ENCODE data around the gene WNT11. TPM values are rescaled to one million over a fixed set of nuclear protein-coding genes. Genes with fewer than 3 reads are reported as not detected.

The WNT11 gene
- total RNA-seq, 4 donors from 2014 or later, result 0.13 to 3.2 (median 0.38) TPM

DNA sequence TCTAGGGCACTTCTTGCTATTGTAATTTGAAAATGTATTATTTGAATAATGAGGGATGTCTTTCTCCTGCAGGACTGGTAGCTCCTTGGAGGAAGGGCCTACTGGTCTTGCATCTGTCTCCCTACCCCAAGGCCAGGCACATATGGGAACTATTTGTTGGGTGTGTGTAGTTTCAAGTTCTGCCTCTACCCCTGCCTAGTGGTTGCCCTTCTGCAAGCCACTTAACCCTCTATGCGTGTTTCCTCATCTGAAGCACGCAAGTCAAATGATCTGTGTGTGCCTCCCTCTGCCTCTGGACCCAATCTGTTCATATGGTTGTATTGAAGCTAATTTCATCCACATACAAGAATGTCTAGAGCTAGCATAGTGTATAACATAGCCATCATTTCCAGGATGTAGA, 67.0 kb downstream of the WNT11 start:
- no peak for DNase-seq
- intact Hi-C loops (cut with DNase I), result no loop called here
- H3K36me3 ChIP-seq, result peaks cover 0 to 42% (median 5%) of the 10 kb centered on the region in 3 donors
- 77 to 94% methylated on average over 2 of the region's 2 CpGs for WGBS, 2 donors
- no peak overlapping the region for H3K4me3 ChIP-seq
- no peaks in the 10 kb centered on the region for H3K27me3 ChIP-seq
- no peak overlapping the region for H3K27ac ChIP-seq
- no peaks in the 10 kb centered on the region for H3K4me1 ChIP-seq
- TF ChIP-seq POLR2A (IDR thresholded peaks at IDR 0.05), result no peak
- TF ChIP-seq, protein P1, sequence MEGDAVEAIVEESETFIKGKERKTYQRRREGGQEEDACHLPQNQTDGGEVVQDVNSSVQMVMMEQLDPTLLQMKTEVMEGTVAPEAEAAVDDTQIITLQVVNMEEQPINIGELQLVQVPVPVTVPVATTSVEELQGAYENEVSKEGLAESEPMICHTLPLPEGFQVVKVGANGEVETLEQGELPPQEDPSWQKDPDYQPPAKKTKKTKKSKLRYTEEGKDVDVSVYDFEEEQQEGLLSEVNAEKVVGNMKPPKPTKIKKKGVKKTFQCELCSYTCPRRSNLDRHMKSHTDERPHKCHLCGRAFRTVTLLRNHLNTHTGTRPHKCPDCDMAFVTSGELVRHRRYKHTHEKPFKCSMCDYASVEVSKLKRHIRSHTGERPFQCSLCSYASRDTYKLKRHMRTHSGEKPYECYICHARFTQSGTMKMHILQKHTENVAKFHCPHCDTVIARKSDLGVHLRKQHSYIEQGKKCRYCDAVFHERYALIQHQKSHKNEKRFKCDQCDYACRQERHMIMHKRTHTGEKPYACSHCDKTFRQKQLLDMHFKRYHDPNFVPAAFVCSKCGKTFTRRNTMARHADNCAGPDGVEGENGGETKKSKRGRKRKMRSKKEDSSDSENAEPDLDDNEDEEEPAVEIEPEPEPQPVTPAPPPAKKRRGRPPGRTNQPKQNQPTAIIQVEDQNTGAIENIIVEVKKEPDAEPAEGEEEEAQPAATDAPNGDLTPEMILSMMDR (IDR thresholded peaks at IDR 0.05), result no peak
- H3K9me3 ChIP-seq, result no peaks in the 10 kb centered on the region

Other genes starting within 250 kb of the WNT11 start
- gene THAP12, start 174.6 kb upstream of the WNT11 start, total RNA-seq, result 10 to 100 TPM in 3 of 4 donors, 1 to 10 TPM in 1; 6.4 to 26.9 (median 17.4) TPM
- under 1 TPM in 3 of 4 donors, not detected in 1; 0.15 to 0.95 (median 0.31) TPM for gene GVQW3, start 174.8 kb upstream of the WNT11 start, total RNA-seq
- 10 to 100 TPM; 10.0 to 31.0 (median 22.3) TPM for gene EMSY, start 238.5 kb upstream of the WNT11 start, total RNA-seq

Data from esophagus squamous epithelium (tissue), 5 donors.